Esophagus squamous epithelium (tissue), 5 donors: ENCODE data around the gene ANKRD34A. TPM values are rescaled to one million over a fixed set of nuclear protein-coding genes. Genes with fewer than 3 reads are reported as not detected.
A peak's percentile ranks its signal among the peaks of the same experiment; 100 is the strongest.

ENCODE experiments used
- DNase-seq: peaks from one replicate; lab custom pipeline; 2025; lab: John Stamatoyannopoulos, UW
- H3K27ac ChIP-seq, 4 donors: fragments of 200-600 bp; sonication (generic); one replicate each; pipeline ENCODE4 v1.5.1; 2016 to 2019; ENCODE audit warnings: mild to moderate bottlenecking in 1 of 4
- H3K27me3 ChIP-seq, 4 donors: fragments of 200-600 bp; sonication (generic); 1 replicate in 3 of 4; 2 replicates in 1 of 4; pipeline versions ENCODE4 v1.5.1 to v1.6.0; 2017 to 2021; ENCODE audit warnings: antibody characterized with exemption in 1 of 4
- H3K36me3 ChIP-seq, 3 donors: fragments of 200-600 bp; sonication (generic); one replicate each; pipeline ENCODE4 v1.5.1; 2016 to 2019
- H3K4me1 ChIP-seq, 3 donors: fragments of 200-600 bp; sonication (generic); one replicate each; pipeline ENCODE4 v1.5.1; 2017 to 2019
- H3K4me3 ChIP-seq, 4 donors: fragments of 200-600 bp; sonication (generic); 1 replicate in 3 of 4; 2 replicates in 1 of 4; pipeline ENCODE4 v1.5.1; 2016 to 2019; ENCODE audit warnings: mild to moderate bottlenecking in 2 of 4, moderate library complexity in 1 of 4
- H3K9me3 ChIP-seq, 3 donors: fragments of 200-600 bp; sonication (generic); one replicate each; pipeline ENCODE4 v1.5.1; 2016 to 2019
- CTCF ChIP-seq, 6 experiments: fragments of 450-650 bp in 4 of 6; fragments of 200-600 bp in 2 of 6; sonication (generic) in 2 of 6; IDR thresholded peaks; one replicate each; pipeline ENCODE4 v1.5.1; 2016 to 2019; ENCODE audit warnings: antibody characterized with exemption in 6 of 6, mild to moderate bottlenecking in 4 of 6, moderate library complexity in 4 of 6
- POLR2A ChIP-seq, 4 donors: fragments of 450-650 bp; IDR thresholded peaks; one replicate each; pipeline ENCODE4 v1.6.1; 2017; ENCODE audit warnings: antibody characterized with exemption in 4 of 4, mild to moderate bottlenecking in 4 of 4, moderate library complexity in 3 of 4
- WGBS, 2 donors: methylation state at CpG; one replicate each; pipeline ENCODE4 v1.1.5; 2018; 5-methylcytosine and 5-hydroxymethylcytosine counted together
- intact Hi-C: fragments of 100-400 bp; cut with DNase I; formaldehyde crosslinking; loops from one replicate; pipeline ENCODE4 v1.15.0; 2022
- total RNA-seq, 4 donors: library from RNA; depleted of rRNA; stranded (reverse); fragments of >200 nt; gene quantifications; one replicate each; pipeline ENCODE4 v1.1.0, GENCODE V29; 2016
- donor health status: DM: yes; HTN: yes; CAD: no.

The ANKRD34A gene
- total RNA-seq, 4 donors from 2014 or later = 0.04 to 0.67 (median 0.30) TPM

DNA sequence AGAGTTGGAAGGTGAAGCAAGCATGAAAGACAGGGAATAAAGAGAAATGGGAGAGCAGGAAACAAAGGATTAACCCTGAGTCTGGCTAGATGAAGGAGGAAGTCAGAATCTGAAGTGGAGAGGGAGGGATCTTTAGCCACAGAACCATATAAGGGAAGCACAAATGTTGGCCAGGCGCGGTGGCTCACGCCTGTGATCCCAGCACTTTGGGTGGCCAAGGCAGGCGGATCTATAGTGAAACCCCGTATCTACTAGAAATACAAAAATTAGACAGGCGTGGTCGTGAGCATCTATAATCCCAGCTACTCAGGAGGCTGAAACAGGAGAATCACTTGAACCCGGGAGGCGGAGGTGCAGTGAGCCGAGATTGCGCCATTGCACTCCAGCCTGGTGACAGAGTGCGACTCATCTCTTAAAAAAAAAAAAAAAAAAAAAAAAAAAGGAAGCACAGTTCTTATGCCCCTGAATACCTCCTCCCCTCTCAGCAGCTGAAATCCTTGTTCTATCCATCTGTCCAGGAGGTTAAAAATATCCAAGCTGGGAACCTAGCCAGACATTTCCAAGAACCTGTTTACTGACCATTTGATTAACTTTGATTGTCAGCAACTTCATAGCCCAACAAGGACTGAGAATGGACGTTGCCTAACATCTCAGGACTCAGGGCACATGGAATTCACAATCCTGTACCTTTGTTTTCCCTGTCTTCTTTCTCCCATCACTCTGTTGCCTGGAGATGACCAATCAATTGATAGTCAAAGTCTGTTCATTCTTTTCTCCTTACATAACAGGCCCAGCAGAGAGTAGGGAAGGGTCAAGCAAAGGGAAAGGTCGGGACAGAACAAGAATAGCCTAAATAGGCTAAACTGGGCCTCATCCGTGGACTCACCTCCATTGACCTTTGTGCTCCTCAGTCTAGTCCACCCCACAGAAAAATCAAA is 21.4 kb upstream of the ANKRD34A start:
- Histone ChIP-seq H3K27me3 (no peaks in the 10 kb centered on the region), H3K4me1 (peaks cover 40 to 86% (median 58%) of the 10 kb centered on the region in 3 donors), H3K27ac (peak overlapping the region; percentile 82 to 98 (median 96)), H3K36me3 (no peaks in the 10 kb centered on the region), H3K9me3 (no peaks in the 10 kb centered on the region), H3K4me3 (peak overlapping the region in 3 of 4 donors; percentile 21 to 39 (median 25))
- no peak for TF ChIP-seq CTCF (IDR thresholded peaks at IDR 0.05)
- TF ChIP-seq POLR2A (IDR thresholded peaks at IDR 0.05) = peak in 1 of 4 donors; percentile 17
- no peak for DNase-seq
- WGBS, 2 donors = 18 to 40% methylated on average over 12 to 15 of the region's 15 CpGs
- intact Hi-C loops = no loop called here

GRCh38 chr1:145985129-145985501 is 20.7 kb upstream of the ANKRD34A start:
- Histone ChIP-seq H3K27me3 (no peaks in the 10 kb centered on the region), H3K4me1 (peaks cover 46 to 86% (median 65%) of the 10 kb centered on the region in 3 donors), H3K27ac (peak overlapping the region; percentile 82 to 98 (median 96)), H3K9me3 (no peaks in the 10 kb centered on the region), H3K36me3 (no peaks in the 10 kb centered on the region), H3K4me3 (peak overlapping the region in 3 of 4 donors; percentile 21 to 39 (median 25))
- 17 to 26% methylated on average over 2 of the region's 2 CpGs for WGBS, 2 donors
- DNase-seq = no peak
- intact Hi-C loops = no loop called here
- TF ChIP-seq POLR2A (IDR thresholded peaks at IDR 0.05) = no peak
- TF ChIP-seq CTCF (IDR thresholded peaks at IDR 0.05) = no peak

DNA sequence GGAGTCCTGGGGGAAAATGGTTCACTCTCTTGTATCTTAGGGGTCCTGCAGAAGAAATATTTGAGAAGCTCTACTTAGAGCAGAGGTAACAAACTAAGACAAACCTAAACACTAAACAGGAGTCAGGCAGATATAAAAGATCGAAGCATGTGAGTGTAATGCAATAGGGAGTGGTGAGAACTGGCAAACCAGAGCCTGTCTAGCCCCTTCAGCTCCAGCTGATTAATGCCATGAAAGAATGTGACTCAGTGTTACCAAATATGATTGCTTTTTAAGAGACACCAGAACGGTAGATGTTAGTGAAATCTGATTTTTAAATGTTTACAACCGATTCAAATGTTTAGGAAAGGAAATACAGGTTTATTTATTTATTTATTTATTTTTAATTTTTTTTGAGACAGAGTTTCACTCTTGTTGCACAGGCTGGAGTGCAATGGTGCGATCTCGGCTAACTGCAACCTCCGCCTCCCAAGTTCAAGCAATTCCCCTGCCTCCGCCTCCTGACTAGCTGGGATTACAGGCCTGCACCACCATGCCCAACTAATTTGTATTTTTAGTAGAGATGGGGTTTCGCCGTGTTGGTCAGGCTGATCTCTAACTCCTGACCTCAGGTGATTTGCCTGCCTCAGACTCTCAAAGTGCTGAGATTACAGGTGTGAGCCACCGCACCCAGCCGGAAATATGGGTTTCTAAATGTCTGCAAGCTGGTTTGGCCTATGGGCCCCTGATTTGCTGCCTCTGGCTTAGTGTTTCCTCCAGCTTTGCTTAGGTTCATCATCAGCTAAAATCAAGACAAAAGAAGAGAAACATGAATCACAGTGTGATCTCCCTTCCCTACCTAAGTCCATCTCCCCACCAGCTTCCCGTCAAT is 19.8 kb upstream of the ANKRD34A start:
- Histone ChIP-seq H3K36me3 (no peaks in the 10 kb centered on the region), H3K4me3 (no peak overlapping the region), H3K27ac (peak overlapping the region; percentile 82 to 98 (median 96)), H3K9me3 (no peaks in the 10 kb centered on the region), H3K27me3 (no peaks in the 10 kb centered on the region), H3K4me1 (peaks cover 52 to 93% (median 70%) of the 10 kb centered on the region in 3 donors)
- 77 to 85% methylated on average over 11 to 12 of the region's 12 CpGs for WGBS, 2 donors
- no peak for TF ChIP-seq CTCF (IDR thresholded peaks at IDR 0.05)
- peak in 1 of 4 donors; percentile 28 for TF ChIP-seq POLR2A (IDR thresholded peaks at IDR 0.05)
- intact Hi-C loops = no loop called here
- DNase-seq = no peak

GRCh38 chr1:145983206-145983675 is 18.9 kb upstream of the ANKRD34A start:
- no peaks in the 10 kb centered on the region for H3K36me3 ChIP-seq
- peaks cover 59 to 93% (median 76%) of the 10 kb centered on the region in 3 donors for H3K4me1 ChIP-seq
- no peak for TF ChIP-seq POLR2A (IDR thresholded peaks at IDR 0.05)
- TF ChIP-seq CTCF (IDR thresholded peaks at IDR 0.05) = no peak
- no peak for DNase-seq
- intact Hi-C loops = no loop called here
- no peaks in the 10 kb centered on the region for H3K27me3 ChIP-seq
- WGBS, 2 donors = 60 to 86% methylated on average over 1 of the region's 1 CpG
- H3K9me3 ChIP-seq = no peaks in the 10 kb centered on the region
- H3K4me3 ChIP-seq = no peak overlapping the region
- peak overlapping the region; percentile 82 to 98 (median 96) for H3K27ac ChIP-seq
